CD14-positive monocyte (primary cell): ENCODE data around the gene PPM1H. TPM values are rescaled to one million over a fixed set of nuclear protein-coding genes. Genes with fewer than 3 reads are reported as not detected.

Experiments used
- DNase-seq, 3 donors: peaks; one replicate each; pipeline ENCODE4 v3.0.0-alpha.2; 2011 to 2022
- H2AFZ ChIP-seq: 2 replicates; pipeline ENCODE4 v1.6.0; 2012; ENCODE audit warnings: mild to moderate bottlenecking, low read depth, low read length, inconsistent platforms; ENCODE audit not compliant: insufficient read depth, poor library complexity, severe bottlenecking
- H3K27ac ChIP-seq, 2 donors: 1 replicate in 1 of 2; 2 replicates in 1 of 2; pipeline ENCODE4 v1.5.1; 2012 to 2013; ENCODE audit warnings: low read length in 2 of 2, control low read depth in 1 of 2, inconsistent platforms in 1 of 2, low read depth in 1 of 2, mild to moderate bottlenecking in 1 of 2
- H3K27me3 ChIP-seq, 2 donors: one replicate each; pipeline versions ENCODE4 v1.6.0 to v1.6.1; 2011 to 2013; ENCODE audit warnings: low read length in 2 of 2; ENCODE audit not compliant: control insufficient read depth in 2 of 2, insufficient read depth in 2 of 2
- H3K36me3 ChIP-seq, 2 donors: replicated peaks in 1 of 2; 1 replicate in 1 of 2; 2 replicates in 1 of 2; pipeline versions ENCODE4 v1.5.1 to v1.6.1; 2012 to 2013; ENCODE audit warnings: low read length in 2 of 2, control low read depth in 1 of 2, inconsistent platforms in 1 of 2, mild to moderate bottlenecking in 1 of 2; ENCODE audit not compliant: insufficient read depth in 2 of 2, control insufficient read depth in 1 of 2
- H3K4me1 ChIP-seq, 2 donors: 1 replicate in 1 of 2; 2 replicates in 1 of 2; pipeline versions ENCODE4 v1.5.1 to v1.6.1; 2012 to 2013; ENCODE audit warnings: low read length in 2 of 2, control low read depth in 1 of 2, inconsistent platforms in 1 of 2, mild to moderate bottlenecking in 1 of 2, moderate library complexity in 1 of 2; ENCODE audit not compliant: insufficient read depth in 2 of 2, control insufficient read depth in 1 of 2
- H3K4me2 ChIP-seq: replicated peaks from 2 replicates; pipeline ENCODE3; 2012; ENCODE audit warnings: low read length, moderate library complexity, mild to moderate bottlenecking; ENCODE audit not compliant: poor library complexity, severe bottlenecking; ENCODE audit errors: extremely low read depth
- H3K4me3 ChIP-seq, 3 experiments: fragments of 200-600 bp in 1 of 3; sonication (generic) in 1 of 3; replicated peaks in 1 of 3; 1 replicate in 2 of 3; 2 replicates in 1 of 3; pipeline ENCODE4 v1.5.1; 2011 to 2013; ENCODE audit warnings: low read length in 3 of 3, mild to moderate bottlenecking in 3 of 3, control low read depth in 2 of 3, low read depth in 2 of 3, inconsistent platforms in 1 of 3, moderate library complexity in 1 of 3
- H3K79me2 ChIP-seq: 2 replicates; pipeline ENCODE4 v1.6.0; 2012; ENCODE audit warnings: mild to moderate bottlenecking, control low read depth, inconsistent platforms, low read length, moderate library complexity; ENCODE audit not compliant: insufficient read depth
- H3K9ac ChIP-seq: 2 replicates; pipeline ENCODE4 v1.6.0; 2017; ENCODE audit warnings: low read length, mild to moderate bottlenecking; ENCODE audit not compliant: insufficient read depth, poor library complexity, severe bottlenecking
- H3K9me3 ChIP-seq, 2 donors: replicated peaks in 1 of 2; 1 replicate in 1 of 2; 2 replicates in 1 of 2; pipeline versions ENCODE4 v1.5.1 to v1.6.1; 2012 to 2013; ENCODE audit warnings: low read length in 2 of 2, control low read depth in 1 of 2; ENCODE audit not compliant: control insufficient read depth in 1 of 2, insufficient read depth in 1 of 2
- H4K20me1 ChIP-seq: 2 replicates; pipeline ENCODE4 v1.6.0; 2012; ENCODE audit warnings: mild to moderate bottlenecking, low read length, control low read depth, moderate library complexity; ENCODE audit not compliant: insufficient read depth
- H3K27ac Mint-ChIP-seq, 7 donors: one replicate each; pipeline ENCODE4 v1.8.0; 2020; ENCODE audit warnings: mild to moderate bottlenecking in 7 of 7, mixed read lengths in 7 of 7, moderate library complexity in 6 of 7, inconsistent platforms in 2 of 7
- H3K27me3 Mint-ChIP-seq, 3 donors: one replicate each; pipeline ENCODE4 v1.8.0; 2021 to 2022; ENCODE audit warnings: low read depth in 3 of 3, mild to moderate bottlenecking in 3 of 3, mixed read lengths in 3 of 3, moderate library complexity in 3 of 3, inconsistent platforms in 1 of 3
- H3K36me3 Mint-ChIP-seq, 2 donors: one replicate each; pipeline ENCODE4 v1.8.0; 2020; ENCODE audit warnings: mixed read lengths in 2 of 2, inconsistent platforms in 1 of 2, mild to moderate bottlenecking in 1 of 2
- H3K4me1 Mint-ChIP-seq: one replicate; pipeline ENCODE4 v1.8.0; 2020; ENCODE audit warnings: mild to moderate bottlenecking, mixed read lengths
- H3K4me3 Mint-ChIP-seq, 2 donors: one replicate each; pipeline ENCODE4 v1.8.0; 2020; ENCODE audit warnings: mild to moderate bottlenecking in 2 of 2, mixed read lengths in 2 of 2, moderate library complexity in 1 of 2
- H3K9me3 Mint-ChIP-seq, 7 donors: one replicate each; pipeline ENCODE4 v1.8.0; 2020 to 2022; ENCODE audit warnings: mixed read lengths in 7 of 7, mild to moderate bottlenecking in 6 of 7, moderate library complexity in 6 of 7, inconsistent platforms in 2 of 7
- WGBS: methylation state at CpG from one replicate; pipeline ENCODE4 v1.1.5; 2013; ENCODE audit warnings: missing lambda C conversion rate; ENCODE audit not compliant: insufficient coverage; 5-methylcytosine and 5-hydroxymethylcytosine counted together
- intact Hi-C, 2 donors: fragments of 100-400 bp; cut with micrococcal nuclease; formaldehyde crosslinking; loops; one replicate each; pipeline versions ENCODE4 v1.15.0 to v1.15.1; 2023
- polyA plus RNA-seq, 3 donors: library from polyadenylated mRNA; depleted of rRNA in 1 of 3; unstranded in 2 of 3; stranded (reverse) in 1 of 3; fragments of 300-500 nt in 2 of 3; fragments of >200 nt in 1 of 3; fragmentation: Illumina TruSeq in 2 of 3; gene quantifications; 1 replicate in 2 of 3; 2 replicates in 1 of 3; pipeline ENCODE4 v1.2.3, GENCODE V29; 2012 to 2021
- TF ChIP-seq, protein P1 (sequence below): fragments of 200-600 bp; IDR thresholded peaks from one replicate; pipeline ENCODE4 v1.8.0; 2022; ENCODE audit warnings: antibody characterized with exemption, mild to moderate bottlenecking

The PPM1H gene
- polyA plus RNA-seq, 3 donors, result 1.5 to 2.8 (median 1.9) TPM

DNA sequence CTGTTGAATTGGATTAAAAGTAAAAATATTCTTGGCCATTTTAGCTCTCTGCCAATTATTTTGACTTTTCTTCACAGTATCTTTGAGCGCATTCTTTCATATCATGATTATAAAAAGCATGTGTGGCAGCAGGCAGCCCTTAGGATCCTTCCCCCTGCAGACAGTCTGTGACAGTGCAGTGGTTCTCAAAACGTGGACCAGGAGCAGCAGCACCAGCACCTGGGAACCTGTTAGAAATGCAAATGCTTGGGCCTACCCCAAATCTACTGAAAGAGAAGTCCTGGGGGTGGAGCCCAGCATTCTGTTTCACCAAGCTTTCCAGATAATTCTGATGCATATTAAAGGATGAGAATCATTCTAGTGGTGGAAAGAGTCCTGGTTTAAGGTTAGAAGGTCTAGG is 312.8 kb downstream of the PPM1H start:
- DNase-seq, result no peak
- Histone ChIP-seq H2AFZ (no peak overlapping the region), H3K27ac (no peak overlapping the region), H3K4me2 (no peak overlapping the region), H3K36me3 (no peaks in the 10 kb centered on the region), H3K4me1 (peaks cover 20 to 27% of the 10 kb centered on the region in 2 donors), H3K79me2 (no peaks in the 10 kb centered on the region), H3K9me3 (no peaks in the 10 kb centered on the region), H3K4me3 (no peak overlapping the region), H4K20me1 (no peaks in the 10 kb centered on the region), H3K9ac (no peak overlapping the region), H3K27me3 (no peaks in the 10 kb centered on the region)
- 70% methylated on average over 2 of the region's 2 CpGs for WGBS
- TF ChIP-seq, protein P1, sequence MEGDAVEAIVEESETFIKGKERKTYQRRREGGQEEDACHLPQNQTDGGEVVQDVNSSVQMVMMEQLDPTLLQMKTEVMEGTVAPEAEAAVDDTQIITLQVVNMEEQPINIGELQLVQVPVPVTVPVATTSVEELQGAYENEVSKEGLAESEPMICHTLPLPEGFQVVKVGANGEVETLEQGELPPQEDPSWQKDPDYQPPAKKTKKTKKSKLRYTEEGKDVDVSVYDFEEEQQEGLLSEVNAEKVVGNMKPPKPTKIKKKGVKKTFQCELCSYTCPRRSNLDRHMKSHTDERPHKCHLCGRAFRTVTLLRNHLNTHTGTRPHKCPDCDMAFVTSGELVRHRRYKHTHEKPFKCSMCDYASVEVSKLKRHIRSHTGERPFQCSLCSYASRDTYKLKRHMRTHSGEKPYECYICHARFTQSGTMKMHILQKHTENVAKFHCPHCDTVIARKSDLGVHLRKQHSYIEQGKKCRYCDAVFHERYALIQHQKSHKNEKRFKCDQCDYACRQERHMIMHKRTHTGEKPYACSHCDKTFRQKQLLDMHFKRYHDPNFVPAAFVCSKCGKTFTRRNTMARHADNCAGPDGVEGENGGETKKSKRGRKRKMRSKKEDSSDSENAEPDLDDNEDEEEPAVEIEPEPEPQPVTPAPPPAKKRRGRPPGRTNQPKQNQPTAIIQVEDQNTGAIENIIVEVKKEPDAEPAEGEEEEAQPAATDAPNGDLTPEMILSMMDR, result no peak
- Mint-ChIP-seq H3K4me1 (peaks cover 35% of the 10 kb centered on the region), H3K36me3 (no peaks in the 10 kb centered on the region), H3K4me3 (no peak overlapping the region), H3K27ac (no peak overlapping the region), H3K27me3 (peaks cover 1 to 2% (median 2%) of the 10 kb centered on the region in 3 donors), H3K9me3 (peaks cover 0 to 4% (median 0%) of the 10 kb centered on the region in 7 donors)
- intact Hi-C loops, result no loop called here

DNA sequence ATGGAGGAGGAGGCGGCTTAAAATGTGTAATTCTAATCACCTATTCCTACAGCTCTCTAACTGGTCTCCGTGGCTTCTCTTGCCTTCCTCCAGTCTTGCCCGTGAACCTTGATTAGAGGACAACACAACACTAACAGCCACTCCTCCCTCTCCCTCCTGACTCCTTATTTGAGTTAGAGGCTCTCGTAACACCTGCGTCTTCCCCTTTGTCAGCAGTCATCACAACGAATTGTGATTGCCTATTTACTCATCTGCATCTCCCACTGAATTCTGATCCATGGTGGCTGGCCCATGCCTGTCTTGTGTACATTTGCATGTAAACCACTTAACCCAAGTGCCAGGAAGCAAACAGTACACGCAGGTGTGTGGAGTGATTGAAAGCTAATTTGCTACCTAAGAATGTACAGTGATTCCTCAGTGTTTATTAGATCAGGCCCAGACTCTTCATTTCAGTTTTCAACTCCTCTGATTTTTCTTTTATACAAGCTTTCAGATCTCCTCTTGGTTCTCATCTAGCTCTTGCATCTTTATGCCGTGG is 313.8 kb downstream of the PPM1H start:
- DNase-seq, result no peak
- Mint-ChIP-seq H3K4me1 (peaks cover 25% of the 10 kb centered on the region), H3K27ac (peak overlapping the region in 1 of 7 donors; percentile 10), H3K27me3 (peaks cover 2% of the 10 kb centered on the region in 3 donors), H3K4me3 (no peak overlapping the region), H3K9me3 (peaks cover 0 to 2% (median 0%) of the 10 kb centered on the region in 7 donors), H3K36me3 (peaks cover 4 to 5% of the 10 kb centered on the region in 2 donors)
- Histone ChIP-seq H3K36me3 (no peaks in the 10 kb centered on the region), H3K4me2 (no peak overlapping the region), H3K9ac (no peak overlapping the region), H3K4me3 (no peak overlapping the region), H3K27me3 (no peaks in the 10 kb centered on the region), H2AFZ (no peak overlapping the region), H3K79me2 (no peaks in the 10 kb centered on the region), H3K4me1 (peaks cover 20 to 24% of the 10 kb centered on the region in 2 donors), H3K9me3 (no peaks in the 10 kb centered on the region), H3K27ac (no peak overlapping the region), H4K20me1 (no peaks in the 10 kb centered on the region)
- intact Hi-C loops, result no loop called here
- WGBS, result 95% methylated on average over 7 of the region's 8 CpGs
- TF ChIP-seq, protein P1, result no peak
